Activated gamma-delta T cell treated with Interleukin-2 at 50 U/mL for 16 hours (primary cell): Measurements from ENCODE around the gene CFAP210.
"Not testable (repeated sequence)": the region's sequence is repeated elsewhere in the genome, so short reads cannot be mapped to it uniquely, and the experiment has no call there.

Source experiments
- DNase-seq: peaks from one replicate; pipeline ENCODE4 v3.0.0-alpha.2; 2020

The CFAP210 gene

DNA sequence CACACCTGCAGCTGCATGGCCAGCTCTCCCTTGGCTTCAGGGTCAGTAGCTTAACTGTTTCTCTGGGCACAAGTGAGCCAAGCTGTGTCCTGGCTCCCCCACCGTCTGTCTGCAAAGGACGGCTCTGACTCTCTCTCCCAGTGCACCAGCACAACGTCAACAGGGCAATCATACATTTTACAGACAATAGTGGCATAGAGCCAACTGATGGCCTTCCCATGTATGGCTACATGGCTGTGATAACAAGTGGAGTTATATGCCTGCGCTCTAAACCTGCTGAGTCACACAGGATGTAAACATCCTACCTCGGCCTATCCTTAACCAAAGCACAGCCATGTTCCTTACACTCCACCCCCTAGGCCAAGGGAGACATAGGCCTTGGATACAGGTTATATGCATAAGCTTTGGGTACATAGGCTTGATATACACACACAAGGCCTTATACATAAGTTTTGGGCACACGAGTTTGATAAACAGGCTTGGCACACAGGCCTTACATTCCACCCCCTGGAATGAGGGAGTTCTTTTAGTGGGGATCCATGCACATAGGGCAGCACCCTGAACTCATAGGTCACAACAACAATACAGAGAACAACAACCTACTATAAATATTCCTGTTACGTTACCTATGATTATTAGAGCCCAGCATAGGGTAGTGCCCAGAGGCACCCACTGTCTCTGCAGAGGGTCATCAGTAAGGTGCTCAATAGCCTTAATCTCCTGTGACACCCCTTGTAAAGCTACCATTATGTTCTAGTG lies 17.7 kb upstream of the CFAP210 start:
- DNase-seq, result no peak

DNA sequence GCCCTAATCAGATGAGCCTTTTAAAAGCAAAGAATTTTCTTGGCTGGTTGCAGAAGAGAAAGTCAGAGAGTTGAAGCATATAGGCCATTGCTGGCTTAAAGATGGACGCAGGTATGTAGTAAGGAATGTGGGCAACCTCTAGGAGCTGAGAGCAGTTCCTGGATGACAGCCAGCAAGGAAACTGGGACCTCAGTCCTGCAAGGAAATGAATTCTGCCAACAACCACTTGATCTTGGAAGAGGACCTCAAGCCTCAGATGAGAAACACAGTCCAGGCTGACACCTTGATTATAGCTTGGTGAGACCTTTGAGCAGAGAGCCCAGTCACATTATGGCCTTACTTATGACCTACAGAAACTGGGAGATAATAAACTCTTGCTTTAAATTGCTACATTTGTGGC lies 15.8 kb upstream of the CFAP210 start:
- DNase-seq, result no peak

DNA sequence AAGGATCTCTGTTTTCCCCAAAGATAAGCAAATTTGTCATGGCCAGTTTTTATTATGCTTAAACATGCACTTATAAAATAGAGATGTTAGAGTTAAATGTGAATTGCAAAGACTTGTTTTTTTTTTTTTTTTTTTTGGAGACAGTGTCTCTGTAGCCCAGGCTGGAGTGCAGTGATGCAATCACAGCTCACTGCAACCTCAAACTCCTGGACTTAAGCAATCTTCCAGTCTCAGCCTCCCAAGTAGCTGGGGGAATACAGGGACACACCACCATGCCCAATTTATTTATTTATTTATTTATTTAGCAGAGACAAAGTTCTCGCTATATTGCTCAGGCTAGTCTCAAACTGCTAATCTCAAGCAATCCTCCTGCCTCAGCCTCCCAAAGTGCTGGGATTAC lies 15.1 kb upstream of the CFAP210 start:
- no peak for DNase-seq

DNA sequence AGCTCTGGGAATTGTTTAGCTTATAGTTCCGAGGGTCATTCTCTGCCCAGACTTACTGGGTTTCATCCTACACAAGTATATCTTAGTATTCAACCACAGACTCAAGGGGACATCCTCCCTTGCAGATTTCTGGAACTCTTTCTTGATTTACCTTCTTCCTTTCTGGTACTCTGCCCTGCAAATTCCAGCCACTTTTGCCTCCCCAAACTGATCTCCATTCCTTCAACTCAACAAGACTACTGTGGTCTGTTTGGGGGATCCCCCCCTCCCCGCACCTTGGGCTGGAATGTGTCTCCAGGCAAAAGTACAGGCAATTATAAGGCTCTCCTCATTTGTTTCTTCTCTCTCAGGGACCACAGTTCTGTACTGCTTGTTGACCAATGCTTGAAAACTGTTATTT lies 13.4 kb upstream of the CFAP210 start:
- DNase-seq, result no peak

DNA sequence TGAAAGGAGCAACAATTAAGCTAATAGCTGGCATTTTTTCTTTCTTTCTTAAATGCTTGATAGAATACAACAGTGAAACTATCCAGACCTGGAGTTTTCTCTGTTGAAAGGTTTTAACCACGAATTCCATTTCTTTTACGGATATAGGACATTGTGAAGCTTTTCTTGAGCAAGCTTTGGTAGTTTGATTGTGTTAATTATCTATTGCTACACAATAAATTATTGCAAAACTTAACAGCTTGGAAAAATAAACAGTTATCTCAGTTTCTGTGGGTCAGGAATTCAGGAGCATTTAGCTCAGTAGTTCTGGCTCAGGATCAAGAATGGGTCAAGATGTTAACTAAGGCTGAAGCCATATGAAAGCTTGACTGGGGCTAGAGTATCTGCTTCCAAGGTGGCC lies 11.7 kb upstream of the CFAP210 start:
- no peak for DNase-seq

DNA sequence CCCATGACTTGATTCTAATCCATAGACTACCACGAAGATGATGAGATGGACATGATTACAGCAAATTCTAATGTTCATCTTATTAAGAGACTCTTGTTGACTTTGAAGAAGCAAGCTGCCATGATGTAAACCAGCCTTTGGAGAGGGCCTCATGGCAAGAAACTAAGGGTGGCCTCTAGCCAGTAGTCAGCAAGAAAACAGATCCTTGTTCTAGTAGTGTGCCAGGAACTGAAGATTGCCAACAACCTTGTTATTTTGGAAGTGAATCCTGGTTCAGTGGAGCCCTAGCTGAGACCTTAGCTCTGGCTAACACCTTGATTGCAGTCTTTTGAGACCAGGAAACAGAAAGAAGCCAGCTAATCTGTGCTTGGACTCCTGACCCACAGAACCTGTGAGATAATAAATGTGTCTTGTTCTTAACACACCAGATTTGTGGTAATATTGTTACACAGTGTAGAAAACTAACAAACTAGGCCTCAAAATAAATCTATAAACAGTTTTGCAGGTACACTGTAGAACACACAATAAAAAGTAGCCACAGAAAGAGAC lies 10.0 kb upstream of the CFAP210 start:
- no peak for DNase-seq

DNA sequence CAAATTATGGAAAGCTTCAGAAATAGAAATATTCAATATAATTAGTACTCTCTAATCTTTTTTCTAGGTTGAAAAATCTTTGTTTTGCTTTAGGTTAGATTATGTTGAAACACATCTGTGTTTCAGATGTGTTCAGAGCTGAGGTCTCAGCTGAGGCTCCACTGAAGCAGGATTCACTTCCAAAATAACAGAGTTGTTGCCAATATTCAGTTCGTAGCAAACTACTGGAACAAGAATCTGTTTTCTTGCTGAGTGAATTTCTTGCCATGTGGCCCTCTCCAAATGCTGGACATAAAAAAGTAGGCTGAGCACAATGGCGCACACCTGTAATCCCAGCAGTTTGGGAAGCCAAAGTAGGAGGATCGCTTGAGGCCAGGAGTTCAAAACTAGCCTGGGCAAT lies 8.8 kb upstream of the CFAP210 start:
- no peak for DNase-seq

DNA sequence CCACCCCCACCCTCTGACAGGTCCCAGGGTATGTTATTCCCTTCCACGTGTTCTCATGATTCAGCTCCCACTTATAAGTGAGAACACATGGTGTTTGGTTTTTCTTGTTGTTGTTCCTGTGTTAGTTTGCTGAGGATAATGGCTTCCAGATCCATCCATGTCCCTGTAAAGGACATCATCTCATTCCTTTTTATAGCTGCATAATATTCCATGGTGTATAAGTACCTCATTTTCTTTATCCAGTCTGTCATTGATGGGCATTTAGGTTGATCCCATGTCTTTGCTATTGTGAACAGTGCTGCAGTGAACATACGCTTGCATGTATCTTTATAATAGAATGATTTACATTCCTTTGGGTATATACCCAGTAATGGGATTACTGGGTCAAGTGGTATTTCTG lies 5.0 kb upstream of the CFAP210 start:
- not testable (repeated sequence) for DNase-seq

DNA sequence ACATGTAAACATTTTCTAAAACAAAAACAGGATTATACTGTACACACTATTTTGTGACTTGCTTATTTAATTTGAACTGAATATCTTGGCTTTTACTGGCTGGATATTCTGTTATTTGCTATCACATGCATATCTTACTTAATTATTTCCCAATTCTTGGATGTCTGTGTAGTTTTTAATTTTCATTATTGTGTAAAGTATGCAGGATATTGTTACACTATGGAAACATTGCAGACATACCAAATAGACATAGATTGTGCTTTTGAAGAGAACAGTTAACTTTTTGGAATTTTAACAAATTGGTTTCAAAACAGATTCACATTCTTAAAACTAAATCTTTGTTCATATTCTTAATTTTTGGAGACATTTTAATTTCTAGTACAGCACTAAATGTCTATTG lies 2.2 kb upstream of the CFAP210 start:
- no peak for DNase-seq

DNA sequence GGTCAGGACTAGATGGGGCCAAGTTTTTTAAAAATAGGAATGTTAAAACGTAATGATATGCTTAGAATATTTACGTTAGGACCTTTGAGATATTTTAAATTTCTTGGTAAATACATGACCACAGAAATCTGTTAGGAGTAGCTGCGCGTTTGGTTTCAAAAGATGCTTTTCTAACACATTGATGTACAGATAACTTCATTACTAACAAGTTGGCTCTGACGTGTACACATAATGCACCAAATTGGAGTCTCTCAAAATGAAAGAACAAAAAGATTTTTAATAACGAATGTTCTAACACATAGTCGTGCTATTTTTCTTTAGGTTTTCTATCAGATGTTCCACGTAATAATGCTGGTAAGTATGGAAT lies 672 bp upstream of the CFAP210 start:
- DNase-seq, result no peak

DNA sequence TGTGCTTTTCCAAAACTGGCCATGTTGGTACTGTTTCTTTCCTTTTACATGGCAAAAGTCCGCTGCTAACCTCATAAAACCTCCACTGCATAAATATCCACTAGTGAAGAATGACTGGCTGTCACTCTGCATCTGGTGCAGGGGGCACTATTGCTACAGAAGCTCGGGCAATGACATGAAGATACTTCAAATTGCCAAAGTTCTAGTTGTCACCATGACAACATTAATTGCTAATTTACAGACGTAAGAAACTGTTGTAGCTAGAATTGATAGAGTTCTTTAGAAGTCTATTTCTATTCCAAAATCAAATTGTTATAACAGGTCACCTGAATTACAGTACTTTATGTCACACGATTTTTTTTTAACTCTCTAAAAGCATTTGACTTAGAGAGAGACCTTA lies 845 bp downstream of the CFAP210 start:
- DNase-seq, result no peak

DNA sequence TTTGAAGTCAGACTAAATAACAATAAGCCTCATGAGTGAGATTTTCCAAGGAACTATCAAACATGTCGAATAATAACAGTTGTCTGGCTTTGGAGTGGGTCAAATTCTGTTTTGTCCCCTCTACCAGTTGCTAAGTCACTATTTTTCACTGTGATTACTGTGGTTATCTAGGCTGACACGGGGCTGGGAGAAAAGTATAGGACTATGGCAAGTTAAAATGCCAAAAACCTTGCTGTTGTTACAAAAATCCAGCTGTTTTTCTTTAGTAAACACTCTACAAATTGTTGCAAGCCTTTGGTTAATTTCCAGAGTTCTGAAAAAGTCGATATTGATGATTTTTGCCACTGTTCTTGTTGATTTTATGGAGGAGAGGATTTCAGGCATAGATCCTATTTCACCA lies 1.5 kb downstream of the CFAP210 start:
- DNase-seq, result no peak

DNA sequence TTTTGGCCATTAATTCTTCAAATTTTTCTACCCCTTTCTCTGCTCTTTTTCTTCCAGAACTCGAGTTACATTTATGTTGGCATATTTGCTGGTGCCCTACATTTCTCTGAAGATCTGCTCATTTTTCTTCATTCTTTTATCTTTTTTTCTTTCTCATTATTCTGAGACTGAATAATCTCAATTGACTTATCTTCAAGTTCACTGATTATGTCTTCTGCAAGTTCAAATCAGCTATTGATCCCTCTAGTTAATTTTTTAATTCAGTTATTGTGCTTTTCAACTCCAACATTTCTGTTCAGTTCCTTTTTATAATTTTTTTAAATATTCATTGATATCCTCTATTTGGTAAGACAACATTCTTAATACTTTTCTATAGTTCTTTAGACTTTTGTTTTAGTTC lies 3.2 kb downstream of the CFAP210 start:
- DNase-seq, result no peak

DNA sequence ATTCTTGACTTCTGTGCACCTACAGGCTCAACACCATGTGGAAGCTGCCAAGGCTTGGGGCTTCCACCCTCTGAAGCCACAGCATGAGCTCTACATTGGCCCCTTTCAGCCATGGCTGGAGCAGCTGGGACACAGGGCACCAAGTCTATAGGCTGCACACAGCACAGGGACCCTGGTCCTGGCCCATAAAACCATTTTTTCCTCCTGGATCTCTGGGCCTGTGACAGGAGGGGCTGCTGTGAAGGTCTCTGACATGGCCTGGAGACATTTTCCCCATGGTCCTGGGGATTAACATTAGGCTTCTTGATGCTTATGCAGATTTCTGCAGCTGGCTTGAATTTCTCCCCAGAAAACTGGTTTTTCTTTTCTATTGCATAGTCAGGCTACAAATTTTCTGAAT lies 6.3 kb downstream of the CFAP210 start:
- not testable (repeated sequence) for DNase-seq

DNA sequence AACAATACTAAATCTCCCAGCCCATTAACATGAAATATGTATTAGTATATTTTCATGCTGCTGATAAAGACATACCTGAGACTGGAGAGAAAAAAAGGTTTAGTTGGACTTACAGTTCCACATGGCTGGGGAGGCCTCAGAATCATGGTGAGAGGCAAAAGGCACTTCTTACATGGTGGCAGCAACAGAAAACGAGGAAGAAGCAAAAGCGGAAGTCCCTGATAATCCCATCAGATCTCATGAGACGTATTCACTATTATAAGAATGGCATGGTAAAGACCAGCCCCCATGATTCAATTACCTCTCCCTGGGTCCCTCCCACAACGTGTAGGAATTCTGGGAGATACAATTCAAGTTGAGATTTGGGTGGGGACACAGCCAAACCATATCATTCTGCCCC lies 7.4 kb downstream of the CFAP210 start:
- DNase-seq, result not testable (repeated sequence)

DNA sequence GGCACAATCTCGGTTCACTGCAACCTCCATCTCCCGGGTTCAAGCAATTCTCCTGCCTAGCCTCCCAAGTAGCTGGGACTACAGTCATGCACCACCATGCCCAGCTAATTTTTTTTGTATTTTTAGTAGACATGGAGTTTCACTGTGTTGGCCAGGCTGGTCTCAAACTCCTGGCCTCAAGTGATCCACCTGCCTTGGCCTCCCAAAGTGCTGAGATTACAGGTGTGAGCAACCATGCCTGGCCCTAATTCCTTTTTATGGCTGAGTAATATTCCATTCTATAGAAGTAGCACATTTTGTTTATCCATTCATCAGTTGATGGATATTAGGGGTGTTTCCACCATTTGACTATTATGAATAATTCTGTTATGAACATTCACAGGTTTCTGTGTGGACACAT lies 9.5 kb downstream of the CFAP210 start:
- not testable (repeated sequence) for DNase-seq

DNA sequence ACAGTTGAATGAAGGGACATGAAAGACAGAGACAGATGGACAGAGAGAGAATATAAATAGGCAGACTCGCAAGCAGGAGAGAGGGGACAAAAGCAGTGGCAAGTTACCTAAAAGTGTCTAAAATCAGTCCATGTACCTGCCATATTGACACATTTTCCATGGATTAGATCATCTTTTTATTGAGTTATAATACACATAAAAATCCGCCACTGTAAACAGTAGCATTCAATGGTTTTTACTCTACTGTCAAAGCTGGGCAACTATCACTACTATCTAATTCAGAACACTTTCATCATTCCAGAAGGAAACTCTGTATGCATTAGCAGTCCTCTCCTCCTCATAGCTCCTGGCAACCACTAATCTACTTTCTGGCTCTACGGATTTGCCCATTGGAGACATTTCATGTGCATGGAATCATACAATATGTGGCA lies 10.1 kb downstream of the CFAP210 start:
- DNase-seq, result no peak

DNA sequence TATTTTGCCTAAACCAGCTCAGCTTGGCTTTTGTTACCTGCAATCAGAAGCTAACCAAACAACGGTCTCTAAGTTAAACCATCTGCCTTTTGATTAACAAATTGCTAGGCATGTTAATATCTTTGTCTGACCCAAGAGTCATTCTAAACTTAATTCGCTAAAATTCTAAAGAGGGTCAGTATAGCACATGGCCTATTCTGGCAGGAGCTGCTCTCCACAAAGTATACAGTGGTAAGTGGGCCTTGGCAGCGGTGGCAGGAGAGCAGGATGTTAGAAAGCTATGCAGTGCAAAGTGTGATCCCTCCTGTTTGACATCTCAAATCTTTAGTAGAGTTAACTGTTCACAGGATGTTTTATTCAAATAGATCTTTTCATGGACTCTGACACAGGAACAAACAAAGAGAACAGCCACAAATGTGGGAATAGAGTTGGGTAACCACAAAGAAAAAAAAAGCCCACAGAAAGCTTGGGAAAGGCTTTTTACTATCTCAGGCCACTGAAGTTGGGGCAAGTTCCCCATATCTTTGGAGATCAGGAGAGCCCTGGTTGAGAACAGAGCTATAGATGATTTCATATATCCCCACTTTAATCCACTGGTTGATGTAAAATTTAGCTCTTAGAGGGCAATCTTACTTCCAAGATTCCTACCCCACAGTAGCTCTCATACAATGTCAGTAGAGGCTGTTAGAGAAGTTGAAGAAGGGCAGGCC lies 10.6 kb downstream of the CFAP210 start:
- DNase-seq, result no peak

DNA sequence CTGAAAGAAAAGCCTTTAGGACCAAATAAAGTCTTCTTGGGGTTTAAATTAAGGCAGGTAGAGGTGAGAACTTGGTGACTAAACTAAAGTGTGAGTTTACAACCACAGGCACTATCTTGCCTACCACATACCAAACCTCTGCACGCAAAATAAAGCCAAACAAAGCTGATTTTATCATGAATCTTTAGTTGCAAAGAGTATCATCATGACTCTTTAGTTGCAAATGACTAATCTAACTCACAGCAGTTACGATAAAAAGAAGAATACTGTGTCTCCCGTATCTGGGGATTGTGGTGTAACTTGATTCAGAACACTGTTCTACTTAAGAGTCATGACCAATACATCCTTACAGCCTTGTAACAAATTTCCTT lies 11.2 kb downstream of the CFAP210 start:
- DNase-seq, result peak; percentile 20

DNA sequence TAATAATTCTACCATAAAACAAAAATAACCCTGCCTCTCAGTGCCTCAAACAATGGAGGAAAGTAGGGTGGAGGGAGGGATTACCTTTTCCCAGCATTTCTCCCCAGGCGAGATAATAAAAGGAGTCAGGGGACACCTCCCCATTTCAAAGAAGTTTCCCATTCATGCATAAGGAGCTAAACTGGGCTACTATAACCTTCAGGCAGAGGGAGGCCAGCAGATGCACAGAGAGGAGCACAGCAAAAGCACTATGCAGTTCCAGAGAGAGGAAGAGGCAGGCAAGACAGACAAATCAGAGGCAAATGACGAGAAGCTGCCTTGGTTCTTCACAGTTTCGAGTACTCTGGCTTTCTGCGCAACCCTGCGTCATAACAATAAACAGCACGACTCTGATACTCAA lies 17.4 kb downstream of the CFAP210 start:
- no peak for DNase-seq

DNA sequence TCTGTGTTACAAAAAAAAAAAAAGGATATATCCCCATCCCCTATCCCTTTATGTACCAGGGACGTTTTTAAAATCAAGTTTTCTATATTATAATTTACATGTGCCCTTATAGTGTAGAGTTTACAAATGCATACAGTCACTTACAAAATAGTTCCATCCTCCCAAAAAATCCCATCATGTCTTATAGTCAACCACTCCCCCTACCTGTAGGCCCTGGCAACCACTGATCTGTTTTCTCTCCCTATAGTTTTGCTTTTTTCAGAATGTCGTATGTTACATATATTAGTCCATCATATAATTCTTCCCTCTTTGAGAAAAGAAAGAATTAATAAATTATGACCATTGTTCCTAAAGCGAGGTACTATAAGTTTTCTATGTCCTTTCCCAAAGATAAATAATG lies 17.8 kb downstream of the CFAP210 start:
- no peak for DNase-seq

DNA sequence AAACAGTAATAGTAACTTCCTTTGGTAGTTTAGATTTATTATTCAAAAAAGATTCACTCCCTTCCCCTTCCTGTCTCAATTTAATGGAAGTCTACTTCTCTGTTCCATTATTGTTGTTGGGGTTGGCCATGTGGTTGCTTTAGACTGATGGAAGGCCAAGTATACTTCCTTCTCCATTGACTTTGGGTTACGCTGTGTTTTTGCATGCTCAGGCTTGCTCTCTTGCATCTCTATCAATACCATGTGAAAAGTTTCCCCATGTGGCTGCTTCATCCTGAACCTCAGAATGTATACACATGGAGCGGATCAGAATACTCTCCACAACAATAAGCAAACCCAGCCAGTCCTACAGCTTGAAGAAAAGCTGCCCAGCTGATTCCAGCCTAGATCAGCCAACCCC lies 20.3 kb downstream of the CFAP210 start:
- DNase-seq, result no peak

DNA sequence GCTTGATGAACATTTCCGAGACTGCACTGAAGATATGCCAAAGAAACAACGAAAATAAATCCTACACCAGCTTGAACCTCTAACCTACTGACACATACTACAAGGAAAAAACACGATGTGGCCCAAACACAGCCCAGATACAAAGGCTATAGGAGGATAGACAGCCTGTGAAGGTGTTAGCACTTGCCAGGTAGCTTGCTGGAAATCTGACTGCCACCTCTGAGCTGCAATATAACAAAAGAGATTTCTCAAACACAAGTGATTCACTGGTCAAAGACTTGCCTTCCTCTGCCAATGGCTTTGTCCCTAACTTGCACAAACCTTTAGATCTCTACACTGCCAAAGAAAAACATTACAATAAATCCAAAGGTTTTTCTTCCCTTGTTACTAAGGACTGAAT lies 21.1 kb downstream of the CFAP210 start:
- DNase-seq, result no peak

DNA sequence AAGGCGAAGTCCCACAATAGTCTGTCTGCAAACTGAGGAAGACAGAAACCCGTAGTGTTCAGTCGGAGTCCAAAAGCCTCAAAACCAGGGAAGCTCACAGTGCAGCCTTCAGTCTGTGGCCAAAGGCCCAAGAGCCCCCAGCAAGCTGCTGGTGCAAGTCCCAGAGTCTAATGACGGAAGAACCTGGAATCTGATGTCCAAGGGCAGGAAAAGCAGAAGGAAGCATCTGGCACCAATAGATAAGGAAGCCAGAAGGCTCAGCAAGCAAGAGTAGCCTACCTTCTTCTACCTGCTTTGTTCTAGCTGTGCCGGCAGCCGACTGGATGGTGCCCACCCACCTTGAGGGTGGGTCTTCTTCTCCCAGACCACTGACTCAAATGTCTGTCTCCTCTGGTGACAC lies 21.8 kb downstream of the CFAP210 start:
- no peak for DNase-seq

DNA sequence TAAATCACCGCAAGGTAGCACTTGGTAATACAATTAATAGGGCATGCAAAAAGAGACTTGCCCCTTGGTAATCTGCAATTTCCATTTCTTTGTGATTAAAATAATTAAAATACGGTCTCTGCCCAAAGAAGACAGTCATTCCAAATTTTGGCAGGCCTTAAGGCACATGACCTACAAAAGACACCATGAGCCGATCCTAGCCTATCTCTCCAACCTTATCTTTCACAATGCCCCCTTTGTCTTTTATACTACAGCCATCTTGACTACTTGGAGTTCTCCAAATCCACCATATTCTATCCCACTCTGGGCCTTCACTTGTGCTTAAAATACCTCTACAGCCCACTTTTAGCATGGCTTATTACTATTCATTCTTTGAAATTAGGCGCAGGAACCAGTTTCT lies 23.3 kb downstream of the CFAP210 start:
- no peak for DNase-seq
